Mucosa of gallbladder (tissue), 1 donor: Measurements from ENCODE around the gene MLLT10. TPM values are rescaled to one million over a fixed set of nuclear protein-coding genes. Genes with fewer than 3 reads are reported as not detected.
"Not testable (repeated sequence)": the region's sequence is repeated elsewhere in the genome, so short reads cannot be mapped to it uniquely, and the experiment has no call there.

Experiments used
- DNase-seq: peaks from one replicate; pipeline ENCODE4 v3.0.0-alpha.2; 2020; ENCODE audit warnings: low spot score
- total RNA-seq: library from RNA; stranded (reverse); gene quantifications from one replicate; pipeline ENCODE4 v1.2.1, GENCODE V29; 2021
- donor health status: DM: no; HTN: no; CAD: no.

Gene MLLT10
- total RNA-seq, 1 donor from 2014 or later = 33.0 TPM

DNA sequence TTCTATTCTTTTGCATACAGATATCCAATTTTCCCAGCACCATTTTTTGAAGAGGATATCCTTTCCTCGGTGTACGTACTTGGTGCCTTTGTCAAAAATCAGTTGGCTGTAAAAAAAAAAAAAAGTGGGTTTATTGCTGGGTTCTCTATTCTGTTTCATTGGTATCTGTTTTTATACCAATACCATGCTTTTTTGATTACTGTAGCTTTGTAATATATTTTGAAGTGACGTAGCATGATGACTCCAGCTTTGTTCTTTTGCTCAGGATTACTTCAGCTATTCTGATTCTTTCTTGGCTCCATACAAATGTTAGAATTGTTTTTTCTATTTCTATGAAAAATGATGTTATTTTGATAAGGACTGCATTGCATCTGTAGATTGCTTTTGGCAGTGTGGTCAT is 165.5 kb downstream of the MLLT10 start:
- DNase-seq = no peak

DNA sequence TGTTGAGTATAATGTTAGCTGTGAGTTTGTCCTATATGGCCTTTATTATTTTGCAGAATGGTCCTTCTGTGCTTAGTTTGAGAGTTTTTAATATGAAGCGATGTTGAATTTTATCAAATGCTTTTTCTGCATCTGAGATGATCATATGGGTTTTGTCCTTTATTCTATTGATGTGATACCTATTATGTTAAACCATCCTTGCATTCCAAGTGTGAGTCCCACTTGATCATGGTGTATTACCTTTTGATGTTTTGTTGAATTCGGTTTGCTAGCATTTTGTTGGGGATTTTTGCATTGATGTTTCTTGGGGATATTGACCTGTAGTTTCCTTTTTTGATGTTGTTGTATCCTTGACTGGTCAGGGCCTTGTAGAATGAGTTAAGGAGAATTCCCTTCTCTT is 166.4 kb downstream of the MLLT10 start:
- DNase-seq = no peak

DNA sequence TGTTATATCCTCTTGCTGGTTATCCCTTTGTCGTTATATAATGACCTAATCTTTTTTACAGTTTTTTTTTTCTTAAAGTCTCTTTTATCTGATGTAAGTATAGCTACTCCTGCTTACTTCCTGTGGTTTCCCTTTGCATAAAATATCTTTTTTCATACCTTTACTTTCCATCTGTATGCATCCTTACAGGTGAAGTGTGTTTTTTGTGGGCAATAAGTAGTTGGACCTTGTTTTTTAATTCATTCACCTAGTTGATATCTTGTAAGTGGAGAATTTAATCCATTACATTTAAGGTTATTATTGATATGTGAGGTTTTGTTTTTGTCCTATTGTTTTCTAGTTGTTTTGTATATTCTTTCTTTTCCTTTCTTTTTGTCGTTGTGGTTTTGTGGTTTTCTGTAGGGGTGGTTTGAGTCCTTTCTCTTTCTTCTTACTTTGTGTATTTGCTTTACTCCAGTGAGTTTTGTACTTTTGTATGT is 168.6 kb downstream of the MLLT10 start:
- no peak for DNase-seq

DNA sequence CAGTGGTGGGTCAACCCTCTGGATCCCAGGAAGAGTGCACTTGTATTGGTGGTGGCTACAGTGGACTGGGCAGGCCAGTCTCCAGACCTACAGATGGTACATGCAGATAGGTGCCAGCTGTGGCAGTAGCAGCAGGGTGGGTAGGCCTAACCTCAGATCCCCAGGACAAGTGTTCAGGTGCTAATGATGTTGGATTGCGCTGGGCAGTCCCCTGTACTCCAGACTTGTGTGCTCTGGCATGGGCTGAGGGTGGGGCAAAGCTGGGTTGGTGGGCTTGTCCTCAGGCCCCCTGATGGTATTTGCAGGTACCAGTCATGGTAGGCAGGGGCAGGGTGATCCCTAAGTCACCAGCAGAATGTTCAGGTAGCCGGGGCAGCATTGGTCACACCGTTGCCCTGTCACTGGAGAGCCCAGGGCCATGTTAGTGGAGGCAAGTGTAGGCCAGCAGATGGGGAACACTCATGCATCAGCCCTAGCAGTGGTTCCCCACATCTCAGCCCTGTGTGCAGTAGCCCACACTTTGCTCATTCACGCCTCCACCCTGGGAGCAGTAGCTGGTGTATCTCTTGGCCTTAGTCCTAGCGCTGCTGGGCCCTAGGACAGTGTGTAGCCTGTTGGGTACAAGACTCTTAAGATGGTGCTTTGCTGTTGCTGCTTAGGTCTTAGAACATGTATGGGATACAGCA is 171.3 kb downstream of the MLLT10 start:
- DNase-seq = no peak

DNA sequence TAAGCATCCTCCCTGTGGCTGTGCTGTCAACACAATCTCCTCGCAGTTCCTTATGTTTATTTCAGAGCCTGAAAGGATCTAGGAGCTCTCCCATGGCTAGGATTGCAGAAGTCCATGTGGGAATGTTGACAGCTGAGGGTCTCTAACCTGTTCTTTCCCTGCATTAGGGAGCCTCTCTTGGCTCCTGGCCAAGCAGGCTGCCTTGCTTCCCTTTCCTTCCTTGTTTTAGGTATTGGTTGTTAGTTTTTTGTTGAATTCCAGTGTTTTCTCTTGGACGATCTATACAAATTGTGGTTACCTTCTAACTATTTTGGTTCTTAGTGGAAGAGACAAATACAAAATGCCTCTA is 171.8 kb downstream of the MLLT10 start:
- no peak for DNase-seq

DNA sequence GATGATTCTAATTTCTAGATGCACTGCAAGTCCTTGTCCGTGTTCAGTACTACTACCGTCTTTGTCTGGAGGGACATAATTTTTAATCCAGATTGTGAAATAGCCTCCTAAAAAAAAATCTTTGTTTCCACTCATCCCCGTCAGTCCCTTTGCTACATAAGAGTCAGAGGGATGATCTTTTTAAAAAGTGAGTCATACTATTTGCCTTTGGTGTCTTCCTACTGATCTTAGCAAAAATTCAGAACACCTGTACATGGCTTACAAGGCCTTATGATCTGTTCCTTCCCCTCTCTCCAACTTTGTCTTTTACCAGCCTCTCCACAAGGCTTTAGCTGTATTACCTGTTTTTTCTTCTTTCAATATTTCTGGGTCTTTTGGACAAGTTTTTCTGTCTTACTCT is 173.5 kb downstream of the MLLT10 start:
- no peak for DNase-seq

DNA sequence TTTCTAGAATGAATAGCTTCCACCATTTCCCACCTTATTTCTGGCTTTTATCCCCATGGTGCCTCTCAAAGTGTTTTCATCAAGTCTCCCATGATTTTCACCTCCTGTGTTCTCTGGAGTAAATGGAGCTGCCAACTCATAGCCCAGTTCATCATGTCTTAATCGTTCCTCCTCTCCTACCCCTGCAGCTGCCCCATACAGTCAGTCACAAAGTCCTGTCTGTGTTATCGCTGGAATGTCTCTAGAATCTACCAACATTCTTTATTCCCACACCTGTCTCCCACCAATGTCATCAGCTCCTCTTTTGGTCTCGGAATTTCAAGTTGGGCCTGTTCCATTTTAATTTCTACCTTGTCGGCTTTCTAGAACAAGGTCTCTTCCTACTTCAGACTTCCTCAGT is 178.9 kb downstream of the MLLT10 start:
- no peak for DNase-seq

DNA sequence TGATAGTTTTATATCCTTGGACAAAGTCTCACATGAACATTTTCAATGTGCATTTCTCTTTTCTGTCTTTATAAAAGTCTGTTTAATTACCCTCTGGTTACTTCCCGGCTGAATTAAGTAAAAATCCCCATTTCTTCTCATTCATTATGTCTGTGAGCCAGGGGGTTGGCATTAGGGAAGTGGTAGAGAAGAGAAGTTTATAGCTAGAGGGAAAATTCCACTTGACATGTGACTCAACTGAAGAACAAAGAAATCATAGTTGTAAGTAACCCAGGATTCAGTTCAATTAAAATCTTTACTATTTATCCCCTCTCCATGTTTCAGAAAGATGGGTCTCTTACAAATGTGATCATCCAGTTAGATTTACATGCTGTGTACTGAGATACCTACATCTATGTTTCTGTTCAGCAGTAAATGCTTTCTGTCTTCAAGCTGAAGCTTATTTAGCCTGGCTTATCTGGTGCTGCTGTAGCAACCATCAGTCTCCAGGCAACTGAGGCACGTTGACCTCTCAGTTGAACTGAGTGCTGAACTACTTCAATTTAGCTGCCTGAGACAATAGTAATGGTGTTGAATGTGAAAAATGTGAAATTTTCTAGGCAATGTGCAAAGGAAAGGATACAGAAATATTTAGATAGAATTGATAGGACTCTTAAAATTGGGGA is 181.6 kb downstream of the MLLT10 start:
- DNase-seq = no peak

DNA sequence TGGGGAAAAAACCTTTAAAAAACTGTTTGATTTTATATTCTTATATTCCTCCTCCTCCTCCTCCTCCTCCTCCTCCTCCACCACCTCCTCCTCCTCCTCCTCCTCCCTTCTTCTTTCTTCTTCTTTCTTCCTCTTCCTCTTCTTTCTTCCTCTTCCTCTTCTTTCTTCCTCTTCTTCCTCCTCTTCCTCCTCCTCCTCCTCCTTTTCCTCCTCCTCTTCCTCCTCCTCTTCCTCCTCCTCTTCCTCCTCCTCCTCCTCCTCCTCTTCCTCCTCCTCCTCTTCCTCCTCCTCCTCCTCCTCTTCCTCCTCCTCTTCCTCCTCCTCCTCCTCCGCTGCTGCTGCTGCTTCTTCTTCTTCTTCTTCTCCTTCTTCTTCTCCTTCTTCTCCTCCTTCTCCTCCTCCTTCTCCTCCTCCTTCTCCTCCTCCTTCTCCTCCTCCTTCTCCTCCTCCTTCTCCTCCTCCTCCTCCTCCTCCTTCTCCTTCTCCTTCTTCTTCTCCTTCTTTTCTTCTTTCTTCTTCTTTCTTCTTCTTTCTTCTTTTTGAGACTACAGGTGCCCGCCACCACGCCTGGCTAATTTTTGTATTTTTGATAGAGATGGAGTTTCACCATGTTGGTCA is 183.5 kb downstream of the MLLT10 start:
- not testable (repeated sequence) for DNase-seq

DNA sequence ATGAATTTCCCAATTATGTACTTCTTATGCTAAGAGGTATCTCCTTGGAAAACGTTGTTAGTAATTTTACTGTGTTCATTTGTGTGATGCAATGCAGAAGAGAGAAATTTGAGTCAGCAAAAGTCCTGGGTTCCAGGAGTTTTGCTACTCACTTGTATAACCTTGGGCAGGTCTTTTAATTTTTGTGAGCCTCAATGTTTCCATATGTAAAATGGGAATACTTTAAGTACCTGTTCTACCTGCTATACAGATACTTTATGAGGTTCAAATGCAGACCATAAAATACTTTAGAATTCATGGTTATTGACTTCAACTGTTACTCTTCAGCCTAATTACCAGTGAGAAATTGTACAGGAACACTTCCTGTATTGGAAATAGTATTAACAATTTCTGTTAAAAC is 185.5 kb downstream of the MLLT10 start:
- DNase-seq = no peak

DNA sequence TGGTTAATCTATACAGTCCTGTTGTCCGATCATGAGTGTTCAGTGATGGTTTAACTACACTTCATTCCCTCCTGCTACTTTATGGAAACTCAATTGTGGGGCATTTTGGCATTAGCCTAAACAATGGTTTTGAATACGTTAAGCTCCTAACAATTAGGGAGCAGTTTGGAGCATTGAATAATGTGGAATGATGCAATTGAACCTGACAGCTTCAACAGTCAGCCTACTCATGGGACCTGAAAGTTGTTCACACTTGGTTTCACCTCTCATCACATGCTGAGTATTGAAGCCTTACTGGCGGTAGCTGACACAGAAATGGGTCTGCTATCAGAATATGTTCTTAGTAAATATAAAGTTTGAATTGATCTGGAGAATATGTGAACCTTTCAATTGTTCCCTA is 186.1 kb downstream of the MLLT10 start:
- no peak for DNase-seq

DNA sequence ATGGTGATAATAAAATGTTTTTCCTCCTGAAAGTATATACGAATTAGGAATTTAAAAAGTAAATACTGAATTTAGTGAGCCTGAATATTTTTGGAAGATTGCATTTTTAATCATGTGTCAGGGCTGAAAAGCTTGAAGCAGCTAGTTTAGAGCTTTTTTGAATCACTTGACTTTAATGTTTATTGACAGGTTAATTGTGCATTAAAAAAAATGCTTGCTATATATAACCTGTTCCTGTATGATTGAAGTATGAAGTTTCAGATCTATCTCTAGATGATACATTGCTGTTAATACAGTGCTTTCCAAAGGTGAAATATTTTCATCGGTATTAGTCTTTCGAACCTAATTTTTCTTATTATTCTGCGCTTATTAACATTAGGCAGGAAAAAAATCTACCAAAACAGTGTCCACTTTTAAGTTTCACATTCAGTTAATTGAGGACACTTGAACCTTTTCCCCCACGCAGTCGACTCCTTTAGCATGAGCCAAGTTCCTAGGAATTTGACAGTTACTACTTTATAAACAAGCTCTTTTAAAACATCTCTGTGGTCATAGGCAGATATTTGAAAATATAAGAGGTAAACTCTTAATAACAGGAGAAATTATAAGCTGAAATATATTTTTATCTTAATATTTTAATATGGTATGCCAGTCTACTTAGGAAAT is 187.1 kb downstream of the MLLT10 start:
- DNase-seq = no peak

DNA sequence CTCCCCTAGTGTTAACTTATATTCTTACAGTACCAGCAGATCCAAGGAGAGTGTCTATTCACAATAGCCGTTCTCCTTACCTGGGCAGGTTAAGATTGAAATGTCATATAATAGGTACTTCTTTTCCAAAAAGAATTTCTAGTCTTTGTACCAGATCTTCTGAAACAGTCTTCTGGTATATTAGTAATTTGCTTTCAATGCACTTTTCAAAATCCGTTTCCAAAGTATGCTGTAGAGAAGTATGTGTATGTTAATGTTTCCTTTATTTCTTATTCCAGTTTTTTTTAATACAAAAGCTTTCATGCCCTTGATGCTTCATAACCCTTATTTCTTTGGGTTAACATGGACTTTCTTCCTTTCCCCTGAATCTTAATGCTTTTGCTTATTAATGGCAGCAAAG is 188.2 kb downstream of the MLLT10 start:
- DNase-seq = no peak

DNA sequence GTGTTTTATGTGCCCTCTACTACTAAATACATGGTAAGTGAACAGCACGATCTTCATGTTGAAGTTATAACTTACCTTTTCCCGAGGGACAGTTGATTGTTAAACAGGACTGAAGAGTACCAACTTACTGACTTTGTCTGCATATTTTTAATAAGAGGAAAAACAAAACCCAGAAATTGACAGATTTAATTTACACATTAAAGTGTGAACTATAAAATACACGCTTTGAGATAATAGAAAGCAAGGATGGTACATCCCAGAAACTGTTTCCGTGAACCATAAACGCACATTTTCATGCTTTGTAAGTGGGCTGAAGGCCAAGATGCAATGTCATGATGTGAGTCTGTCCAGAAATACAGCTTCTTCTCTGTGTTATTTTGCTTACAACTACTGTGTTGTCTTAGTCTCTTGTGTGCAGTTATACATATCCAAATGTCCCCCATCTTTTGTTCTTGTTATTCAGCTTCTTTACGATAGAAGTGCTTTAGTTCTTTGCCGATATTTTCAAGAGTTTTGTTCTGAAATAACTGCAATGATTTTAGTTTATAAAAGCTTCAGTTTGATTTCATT is 190.1 kb downstream of the MLLT10 start:
- no peak for DNase-seq

DNA sequence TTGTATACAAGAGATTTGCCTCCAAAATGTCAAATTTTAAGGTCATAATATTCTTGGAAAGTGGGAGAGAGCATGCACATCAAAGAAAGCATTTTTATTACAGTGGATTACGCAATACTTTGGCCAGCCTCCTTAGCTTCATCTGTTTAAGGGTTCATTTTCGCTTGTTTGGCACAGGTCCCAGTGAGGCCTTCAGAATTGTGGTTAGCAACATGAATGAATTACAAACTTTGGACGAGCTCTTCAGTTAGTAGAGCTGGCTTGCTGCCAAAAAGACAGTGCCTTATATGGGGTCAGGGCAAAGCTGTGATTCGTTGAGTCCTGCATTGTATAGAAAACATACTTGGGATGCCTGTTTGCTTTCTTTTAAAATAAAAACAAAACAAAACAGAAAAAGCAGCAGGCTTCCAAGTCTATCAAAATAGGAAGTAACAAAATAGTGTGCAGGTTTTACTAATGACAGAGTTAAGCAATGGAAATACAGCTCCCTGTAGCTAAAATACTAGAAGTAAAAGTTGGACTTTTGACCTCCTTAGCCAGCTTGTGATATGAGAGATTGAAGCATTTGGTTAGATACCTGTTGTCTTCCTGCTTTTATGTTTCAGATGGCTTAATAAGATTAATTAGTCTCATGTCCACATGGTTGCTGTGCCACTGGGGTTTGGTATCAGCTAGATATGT is 190.8 kb downstream of the MLLT10 start:
- peak; percentile 95 for DNase-seq

DNA sequence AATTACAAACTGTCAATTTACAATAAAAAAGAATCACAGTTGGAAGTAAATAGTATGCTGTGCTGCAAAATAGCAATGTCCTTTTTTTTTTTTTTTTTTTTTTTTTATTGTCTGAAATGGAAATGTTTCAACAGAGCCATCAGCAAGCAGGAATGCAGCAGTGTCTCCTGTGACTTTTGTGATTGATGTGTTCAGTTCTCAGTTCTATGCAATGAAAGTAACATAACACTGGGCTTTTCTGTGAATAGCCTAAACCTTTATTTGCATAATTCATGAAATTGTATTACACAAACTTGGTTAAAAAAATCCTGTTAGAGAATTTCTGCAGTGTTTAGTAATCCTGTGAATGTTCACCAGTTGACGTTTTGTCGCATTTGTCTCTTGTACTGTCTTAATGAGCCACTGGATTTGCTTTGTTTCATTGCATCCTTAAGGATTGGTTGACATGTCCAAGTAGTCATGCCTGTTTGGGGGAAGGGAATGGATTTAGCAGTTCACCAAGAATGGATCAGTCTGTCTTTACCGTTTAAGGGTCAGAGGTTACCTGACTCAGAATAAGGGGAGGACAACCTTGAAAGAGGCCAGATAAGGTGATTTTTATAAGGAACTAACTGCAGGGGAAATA is 192.7 kb downstream of the MLLT10 start:
- DNase-seq = no peak

DNA sequence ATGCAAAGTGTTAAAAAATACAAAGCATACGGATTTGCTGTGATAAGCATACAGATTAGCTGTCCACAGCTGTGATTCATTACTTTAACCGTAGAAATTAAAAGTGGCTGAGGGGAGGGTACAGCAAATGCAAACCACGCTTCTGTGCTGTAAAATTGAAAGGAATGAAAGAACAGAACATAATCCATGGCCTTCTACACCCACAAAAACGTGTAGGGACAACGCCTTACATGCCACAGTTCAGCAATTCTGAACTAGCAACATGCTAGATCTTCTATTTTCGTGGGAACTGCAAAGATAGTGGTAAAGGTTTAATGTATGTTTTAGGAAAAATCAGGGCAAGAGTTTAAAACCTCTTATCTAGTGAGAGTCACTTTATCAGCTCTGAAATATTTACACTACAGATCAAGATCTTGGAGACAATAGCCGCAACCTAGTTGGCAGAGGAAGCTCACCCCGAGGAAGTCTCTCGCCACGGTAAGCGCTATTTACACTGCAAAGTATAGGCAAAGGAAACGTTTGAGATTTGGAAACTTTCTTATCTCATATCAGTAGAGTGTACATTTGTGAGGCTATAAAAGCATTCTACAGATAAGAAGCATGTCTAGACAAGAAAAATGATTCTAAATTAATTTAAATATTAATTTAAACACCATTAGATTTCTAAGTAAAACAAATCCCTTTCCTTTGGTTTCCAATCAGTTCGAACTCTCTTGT is 193.6 kb downstream of the MLLT10 start:
- peak; percentile 39 for DNase-seq

DNA sequence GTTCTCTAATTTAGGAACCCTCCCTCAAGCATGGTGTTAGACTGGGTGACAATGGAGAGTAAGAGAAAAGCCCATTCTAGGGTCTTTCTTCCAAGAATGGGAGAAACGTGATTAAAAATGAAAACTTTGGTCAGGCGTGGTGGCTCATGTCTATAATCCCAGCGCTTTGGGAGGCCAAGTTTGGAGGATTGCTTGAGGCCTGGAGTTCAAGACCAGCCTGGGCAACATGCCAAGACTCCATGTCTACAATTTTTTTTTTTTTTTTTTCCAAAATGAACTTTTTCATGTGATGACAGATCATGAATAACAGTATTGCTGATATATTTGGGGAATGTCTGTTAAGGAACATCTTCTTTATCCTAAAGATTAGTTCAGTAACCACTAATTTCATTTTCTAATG is 194.6 kb downstream of the MLLT10 start:
- no peak for DNase-seq

DNA sequence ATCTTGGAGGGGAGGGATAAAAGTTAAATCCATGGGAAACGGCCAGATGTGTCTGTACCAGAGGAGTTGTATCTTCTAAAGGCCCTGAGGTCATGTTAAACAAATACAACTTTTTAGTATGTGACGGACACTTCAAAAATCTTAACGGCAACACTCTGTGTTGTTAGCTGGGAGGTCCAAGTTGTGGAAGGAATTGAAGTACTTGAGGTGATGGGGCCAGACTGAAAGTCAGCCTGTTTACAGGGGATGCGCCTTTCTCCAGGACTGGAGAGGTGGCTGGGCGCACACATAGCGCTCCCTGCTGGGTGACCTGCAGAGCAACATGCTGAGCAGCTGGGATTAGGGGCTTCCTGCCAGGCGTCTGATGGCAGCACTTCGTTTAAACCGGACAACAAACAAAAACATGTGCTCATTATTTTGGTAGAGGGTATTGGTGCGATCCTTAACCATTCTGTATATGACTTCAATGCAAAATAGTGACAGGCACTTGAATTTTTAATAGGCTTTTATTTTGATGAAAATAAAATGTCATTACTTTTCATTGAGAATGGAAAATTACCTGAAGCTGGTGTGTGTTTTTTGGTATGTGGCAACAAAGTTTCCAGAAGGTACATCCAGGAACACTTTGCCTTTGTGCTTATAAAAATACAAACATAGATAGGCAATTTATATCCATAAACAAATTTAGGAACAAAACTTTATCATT is 198.2 kb downstream of the MLLT10 start:
- peak; percentile 31 for DNase-seq

DNA sequence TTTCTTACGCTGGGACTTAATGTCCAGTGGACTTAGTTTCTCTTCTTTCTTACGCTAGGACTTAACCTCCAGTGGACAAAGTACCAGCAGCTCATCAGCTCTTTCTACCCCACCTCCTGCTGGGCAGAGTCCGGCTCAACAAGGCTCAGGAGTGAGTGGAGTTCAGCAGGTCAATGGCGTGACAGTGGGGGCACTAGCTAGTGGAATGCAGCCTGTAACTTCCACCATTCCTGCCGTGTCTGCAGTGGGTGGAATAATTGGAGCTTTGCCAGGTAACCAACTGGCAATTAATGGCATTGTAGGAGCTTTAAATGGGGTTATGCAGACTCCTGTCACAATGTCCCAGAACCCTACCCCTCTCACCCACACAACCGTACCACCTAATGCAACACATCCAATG is 199.7 kb downstream of the MLLT10 start:
- DNase-seq = no peak
